Stomach (tissue), 4 donors: ENCODE results near the gene CNDP1.

Source experiments
- POLR2A ChIP-seq, 4 donors: fragments of 450-650 bp; IDR thresholded peaks; one replicate each; pipeline ENCODE4 v1.6.1; 2016; ENCODE audit warnings: antibody characterized with exemption in 4 of 4, control low read depth in 2 of 4, mild to moderate bottlenecking in 1 of 4, moderate library complexity in 1 of 4
- TF ChIP-seq, protein P1 (sequence below), 7 experiments: fragments of 450-650 bp in 4 of 7; fragments of 200-600 bp in 3 of 7; sonication (generic) in 3 of 7; IDR thresholded peaks; one replicate each; pipeline ENCODE4 v1.5.1; 2016 to 2019; ENCODE audit warnings: antibody characterized with exemption in 7 of 7, control low read depth in 2 of 7, mild to moderate bottlenecking in 1 of 7

DNA sequence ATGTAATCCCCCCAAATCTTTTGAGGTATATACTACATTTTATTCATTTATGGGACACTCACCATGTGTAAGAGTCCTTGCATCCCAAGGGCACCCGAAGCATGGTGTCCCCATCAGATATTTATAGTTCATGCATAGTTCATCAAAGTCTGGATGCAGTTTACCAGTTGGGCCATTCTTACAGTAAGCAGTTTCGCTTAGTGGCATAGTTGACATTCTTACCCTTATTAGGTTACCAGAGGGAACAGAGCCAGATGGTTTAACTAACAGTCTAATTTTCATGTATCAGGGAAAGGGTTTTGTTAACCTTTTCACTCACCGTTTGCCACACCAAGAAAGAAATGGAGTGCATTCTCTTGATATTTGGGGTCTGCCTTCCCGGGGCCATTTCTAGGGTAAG is 70.5 kb downstream of the CNDP1 start:
- TF ChIP-seq, protein P1, sequence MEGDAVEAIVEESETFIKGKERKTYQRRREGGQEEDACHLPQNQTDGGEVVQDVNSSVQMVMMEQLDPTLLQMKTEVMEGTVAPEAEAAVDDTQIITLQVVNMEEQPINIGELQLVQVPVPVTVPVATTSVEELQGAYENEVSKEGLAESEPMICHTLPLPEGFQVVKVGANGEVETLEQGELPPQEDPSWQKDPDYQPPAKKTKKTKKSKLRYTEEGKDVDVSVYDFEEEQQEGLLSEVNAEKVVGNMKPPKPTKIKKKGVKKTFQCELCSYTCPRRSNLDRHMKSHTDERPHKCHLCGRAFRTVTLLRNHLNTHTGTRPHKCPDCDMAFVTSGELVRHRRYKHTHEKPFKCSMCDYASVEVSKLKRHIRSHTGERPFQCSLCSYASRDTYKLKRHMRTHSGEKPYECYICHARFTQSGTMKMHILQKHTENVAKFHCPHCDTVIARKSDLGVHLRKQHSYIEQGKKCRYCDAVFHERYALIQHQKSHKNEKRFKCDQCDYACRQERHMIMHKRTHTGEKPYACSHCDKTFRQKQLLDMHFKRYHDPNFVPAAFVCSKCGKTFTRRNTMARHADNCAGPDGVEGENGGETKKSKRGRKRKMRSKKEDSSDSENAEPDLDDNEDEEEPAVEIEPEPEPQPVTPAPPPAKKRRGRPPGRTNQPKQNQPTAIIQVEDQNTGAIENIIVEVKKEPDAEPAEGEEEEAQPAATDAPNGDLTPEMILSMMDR (IDR thresholded peaks at IDR 0.05): no peak
- no peak for TF ChIP-seq POLR2A (IDR thresholded peaks at IDR 0.05)
